Measurements from ENCODE around the gene KANSL3. TPM values are rescaled to one million over a fixed set of nuclear protein-coding genes. Genes with fewer than 3 reads are reported as not detected.

KANSL3 gene
- total RNA-seq, 1 donor from 2014 or later: 31.9 TPM

- DNase-seq (ENCODE audit: missing footprints): no peak
- ATAC-seq: no peak
- intact Hi-C loops (cut with DNase I): no loop called here
Observed at GRCh38 chr2:96550787-96551604, 87.1 kb downstream of the KANSL3 start.

- intact Hi-C loops (cut with DNase I): no loop called here
- ATAC-seq (peak; percentile 49), DNase-seq (ENCODE audit: missing footprints) (no peak)
Observed at GRCh38 chr2:96549967-96550786, 87.9 kb downstream of the KANSL3 start.

- intact Hi-C loops (cut with DNase I): no loop called here
- ATAC-seq (no peak), DNase-seq (ENCODE audit: missing footprints) (no peak)
Observed at GRCh38 chr2:96549466-96549785, 88.7 kb downstream of the KANSL3 start.

- no peak for ATAC-seq
- intact Hi-C loops (cut with DNase I): no loop called here
Observed at GRCh38 chr2:96548558-96549465, 89.3 kb downstream of the KANSL3 start.

GRCh38 chr2:96547731-96548171, 90.4 kb downstream of the KANSL3 start:
- intact Hi-C loops (cut with DNase I): no loop called here
- no peak for DNase-seq (ENCODE audit: missing footprints)
- ATAC-seq: no peak

More at GRCh38 chr2:96548558-96549465, 89.3 kb downstream of the KANSL3 start:
- DNase-seq (ENCODE audit: missing footprints): no peak

- no peak for DNase-seq (ENCODE audit: missing footprints)
- no peak for ATAC-seq
- intact Hi-C loops (cut with DNase I): no loop called here
Observed at GRCh38 chr2:96547203-96547641, 90.9 kb downstream of the KANSL3 start.

DNA sequence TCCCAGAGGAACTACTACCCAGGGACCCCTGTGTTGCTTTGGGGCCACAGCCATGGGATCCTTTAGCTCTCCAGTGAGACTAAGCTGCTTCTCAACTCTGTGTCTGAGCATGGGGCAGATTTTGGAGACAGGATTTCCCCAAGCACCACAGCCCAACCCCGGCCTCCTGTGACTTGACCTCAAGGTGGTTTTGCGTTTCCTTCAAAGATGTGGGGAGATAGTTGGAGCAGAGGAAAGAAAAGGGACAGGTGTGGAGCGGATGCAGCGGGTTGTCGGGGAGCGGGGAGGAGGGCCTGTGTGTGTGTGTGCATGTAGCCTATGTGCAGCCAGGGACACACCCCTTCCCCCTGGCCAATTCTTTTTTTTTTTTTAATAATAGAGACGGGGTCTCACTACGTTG, 91.3 kb downstream of the KANSL3 start:
- DNase-seq (ENCODE audit: missing footprints): no peak
- no peak for ATAC-seq
- intact Hi-C loops (cut with DNase I): no loop called here

DNA sequence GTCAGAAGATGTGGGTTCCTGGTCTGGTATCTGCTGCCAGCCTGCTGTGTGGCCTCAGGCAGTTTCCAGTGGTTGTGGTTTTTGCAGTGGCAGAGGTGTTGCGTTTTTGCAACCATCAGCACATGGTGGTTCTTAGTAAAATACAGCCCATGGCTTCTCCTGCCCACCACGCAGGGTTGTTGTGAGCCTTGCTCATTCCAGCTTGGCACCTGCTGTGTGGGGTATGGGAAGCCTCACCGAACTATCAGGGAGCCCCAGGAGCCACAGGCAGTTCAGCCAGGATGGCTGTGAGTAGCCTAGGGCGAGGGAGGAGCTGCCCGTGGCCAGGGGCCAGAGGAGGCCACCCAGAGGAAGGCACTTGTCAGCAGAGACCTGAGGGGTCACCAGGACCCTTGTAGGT, 91.8 kb downstream of the KANSL3 start:
- no peak for DNase-seq (ENCODE audit: missing footprints)
- no peak for ATAC-seq
- intact Hi-C loops (cut with DNase I): no loop called here

Other genes starting within 250 kb of the KANSL3 start
- 0.14 TPM for gene NEURL3, start 133.0 kb downstream of the KANSL3 start, total RNA-seq
- gene ARID5A, start 101.6 kb downstream of the KANSL3 start, total RNA-seq: 8.7 TPM
- gene FER1L5, start 4.5 kb upstream of the KANSL3 start, total RNA-seq: not detected
- gene LMAN2L, start 101.8 kb upstream of the KANSL3 start, total RNA-seq: 26.2 TPM
- gene CNNM4, start 122.6 kb upstream of the KANSL3 start, total RNA-seq: 33.3 TPM
- gene CNNM3, start 178.0 kb upstream of the KANSL3 start, total RNA-seq: 13.3 TPM
- gene ANKRD23, start 205.7 kb upstream of the KANSL3 start, total RNA-seq: 12.7 TPM
- 17.4 TPM for gene ANKRD39, start 219.7 kb upstream of the KANSL3 start, total RNA-seq
- 22.7 TPM for gene SEMA4C, start 231.8 kb upstream of the KANSL3 start, total RNA-seq

All from Right ventricle myocardium inferior (tissue), 1 donor.